ENCODE data around the gene RBM5.

RBM5 gene

GRCh38 chr3:50130436-50130835 is 41.7 kb downstream of the RBM5 start:
- no peak overlapping the region for H2AFZ ChIP-seq (ENCODE audit: low read length)
- H4K20me1 ChIP-seq (ENCODE audit: insufficient read depth, low read length) = no peaks in the 10 kb centered on the region
- no peak overlapping the region for H3K9ac ChIP-seq (ENCODE audit: low read length)
- no peaks in the 10 kb centered on the region for H3K79me2 ChIP-seq (ENCODE audit: low read length)
- no peak for DNase-seq
- no peaks in the 10 kb centered on the region for H3K36me3 ChIP-seq (replicated peaks; ENCODE audit: insufficient read depth, low read length)
- H3K27me3 ChIP-seq (replicated peaks; ENCODE audit: insufficient read depth, low read length) = peaks cover 12% of the 10 kb centered on the region; the same call in 1 of the 2 replicates
- H3K27ac ChIP-seq (ENCODE audit: low read length) = no peak overlapping the region
- H3K9me2 ChIP-seq (replicated peaks; ENCODE audit: insufficient read depth, low read length) = no peaks in the 10 kb centered on the region
- H3K4me1 ChIP-seq (ENCODE audit: low read length) = no peaks in the 10 kb centered on the region
- H3F3A ChIP-seq (ENCODE audit: insufficient read depth, low read length) = no peaks in the 10 kb centered on the region
- H3K9me3 ChIP-seq (replicated peaks; ENCODE audit: insufficient read depth, low read length) = no peaks in the 10 kb centered on the region
- TF ChIP-seq CTCF (IDR thresholded peaks at IDR 0.05; ENCODE audit: low read length) (no peak), EZH2phosphoT487 (IDR thresholded peaks at IDR 0.05; ENCODE audit: low read length) (no peak), EZH2 (optimal IDR thresholded peaks at IDR 0.05; ENCODE audit: low read depth, low read length) (no peak)
- H3K4me2 ChIP-seq (ENCODE audit: low read depth, low read length) = no peak overlapping the region
- no peak overlapping the region for H3K4me3 ChIP-seq (ENCODE audit: low read length)

- Histone ChIP-seq H3K79me2 (ENCODE audit: low read length) (no peaks in the 10 kb centered on the region), H3K9me3 (replicated peaks; ENCODE audit: insufficient read depth, low read length) (no peaks in the 10 kb centered on the region), H3K9ac (ENCODE audit: low read length) (no peak overlapping the region), H3K27me3 (replicated peaks; ENCODE audit: insufficient read depth, low read length) (peaks cover 24% of the 10 kb centered on the region), H3K27ac (ENCODE audit: low read length) (no peak overlapping the region), H3K4me1 (ENCODE audit: low read length) (no peaks in the 10 kb centered on the region), H4K20me1 (ENCODE audit: insufficient read depth, low read length) (no peaks in the 10 kb centered on the region), H3K36me3 (replicated peaks; ENCODE audit: insufficient read depth, low read length) (no peaks in the 10 kb centered on the region), H2AFZ (ENCODE audit: low read length) (no peak overlapping the region), H3F3A (ENCODE audit: insufficient read depth, low read length) (no peaks in the 10 kb centered on the region), H3K4me2 (ENCODE audit: low read depth, low read length) (no peak overlapping the region), H3K4me3 (ENCODE audit: low read length) (no peak overlapping the region), H3K9me2 (replicated peaks; ENCODE audit: insufficient read depth, low read length) (no peaks in the 10 kb centered on the region)
- TF ChIP-seq EZH2phosphoT487 (IDR thresholded peaks at IDR 0.05; ENCODE audit: low read length) = no peak
- TF ChIP-seq CTCF (IDR thresholded peaks at IDR 0.05; ENCODE audit: low read length) = no peak
- no peak for TF ChIP-seq EZH2 (optimal IDR thresholded peaks at IDR 0.05; ENCODE audit: low read depth, low read length)
- no peak for DNase-seq
These were observed 43.9 kb downstream of the RBM5 start for GRCh38 chr3:50132421-50133282.

GRCh38 chr3:50133283-50133615 is 44.5 kb downstream of the RBM5 start:
- Histone ChIP-seq H3K36me3 (replicated peaks; ENCODE audit: insufficient read depth, low read length) (no peaks in the 10 kb centered on the region), H3K9ac (ENCODE audit: low read length) (no peak overlapping the region), H3K79me2 (ENCODE audit: low read length) (no peaks in the 10 kb centered on the region), H3K4me1 (ENCODE audit: low read length) (no peaks in the 10 kb centered on the region), H3K27ac (ENCODE audit: low read length) (no peak overlapping the region), H4K20me1 (ENCODE audit: insufficient read depth, low read length) (no peaks in the 10 kb centered on the region), H3K27me3 (replicated peaks; ENCODE audit: insufficient read depth, low read length) (peaks cover 28% of the 10 kb centered on the region), H3K4me2 (ENCODE audit: low read depth, low read length) (no peak overlapping the region), H2AFZ (ENCODE audit: low read length) (no peak overlapping the region), H3K9me3 (replicated peaks; ENCODE audit: insufficient read depth, low read length) (no peaks in the 10 kb centered on the region), H3K4me3 (ENCODE audit: low read length) (no peak overlapping the region), H3F3A (ENCODE audit: insufficient read depth, low read length) (no peaks in the 10 kb centered on the region), H3K9me2 (replicated peaks; ENCODE audit: insufficient read depth, low read length) (no peaks in the 10 kb centered on the region)
- TF ChIP-seq EZH2phosphoT487 (IDR thresholded peaks at IDR 0.05; ENCODE audit: low read length) (no peak), CTCF (IDR thresholded peaks at IDR 0.05; ENCODE audit: low read length) (no peak), EZH2 (optimal IDR thresholded peaks at IDR 0.05; ENCODE audit: low read depth, low read length) (no peak)
- no peak for DNase-seq
